Subcutaneous preadipocyte (primary cell): ENCODE measurements around the gene TRPV2. TPM values are rescaled to one million over a fixed set of nuclear protein-coding genes. Genes with fewer than 3 reads are reported as not detected.

Experiments
- small RNA-seq: library from RNA; depleted of rRNA; stranded (forward); fragments of <200 nt; gene quantifications from one replicate; pipeline ENCODE3, GENCODE V24; 2012
- total RNA-seq: library from RNA; depleted of rRNA; stranded (reverse); fragments of >200 nt; gene quantifications from 2 replicates; pipeline ENCODE4 v1.2.3, GENCODE V29; 2012

TRPV2 gene
- total RNA-seq = 76.2 and 95.5 TPM in 2 replicates

GRCh38 chr17:16415031-16415924, at the start of gene TRPV2:
TRPV2 (plus strand) TSS chr17:16415571; CDS start chr17:16417669, 2,098 bp downstream.

GRCh38 chr17:16380640-16381495, 34.5 kb upstream of the TRPV2 start, which contains the start of gene UBB:
UBB (plus strand) TSS chr17:16381091; CDS start chr17:16381908, 817 bp downstream.

Small RNA genes within 50 kb of the gene (small RNA-seq; reads per million reads assigned to genes)
- gene SNORD49A (not detected), gene SNORD65 (not detected)

Other genes starting within 250 kb of the TRPV2 start
- gene NCOR1, start 200.0 kb upstream of the TRPV2 start, total RNA-seq = 45.2 and 81.3 TPM in 2 replicates
- gene PIGL, start 198.4 kb upstream of the TRPV2 start, total RNA-seq = 22.3 and 22.4 TPM in 2 replicates
- gene CENPV, start 62.1 kb upstream of the TRPV2 start, total RNA-seq = 10.3 and 28.9 TPM in 2 replicates
- 1,197 and 1,644 TPM in 2 replicates for gene UBB, start 34.5 kb upstream of the TRPV2 start, total RNA-seq
- gene LRRC75A, start 76.6 kb downstream of the TRPV2 start, total RNA-seq = 1.1 and 1.4 TPM in 2 replicates
- 4.8 and 5.9 TPM in 2 replicates for gene ZNF287, start 153.6 kb downstream of the TRPV2 start, total RNA-seq
- 2.7 and 3.3 TPM in 2 replicates for gene ZNF624, start 238.3 kb downstream of the TRPV2 start, total RNA-seq